Myocyte (in vitro differentiated cells): ENCODE results near the gene FOXK2. TPM values are rescaled to one million over a fixed set of nuclear protein-coding genes. Genes with fewer than 3 reads are reported as not detected.
"Not testable (repeated sequence)": the region's sequence is repeated elsewhere in the genome, so short reads cannot be mapped to it uniquely, and the experiment has no call there.

Experiments used
- DNase-seq: peaks from one replicate; pipeline ENCODE4 v3.0.0-alpha.2; 2012; ENCODE audit warnings: low read depth
- total RNA-seq: library from RNA; depleted of rRNA; stranded (reverse); fragments of >200 nt; gene quantifications from 2 replicates; pipeline ENCODE4 v1.2.3, GENCODE V29; 2014

The FOXK2 gene
- total RNA-seq, 1 donor from 2014 or later = 53.8 TPM

GRCh38 chr17:82494236-82495055 lies 25.1 kb upstream of the FOXK2 start:
- peak; percentile 95 for DNase-seq

GRCh38 chr17:82495844-82496528 lies 23.5 kb upstream of the FOXK2 start:
- no peak for DNase-seq

DNA sequence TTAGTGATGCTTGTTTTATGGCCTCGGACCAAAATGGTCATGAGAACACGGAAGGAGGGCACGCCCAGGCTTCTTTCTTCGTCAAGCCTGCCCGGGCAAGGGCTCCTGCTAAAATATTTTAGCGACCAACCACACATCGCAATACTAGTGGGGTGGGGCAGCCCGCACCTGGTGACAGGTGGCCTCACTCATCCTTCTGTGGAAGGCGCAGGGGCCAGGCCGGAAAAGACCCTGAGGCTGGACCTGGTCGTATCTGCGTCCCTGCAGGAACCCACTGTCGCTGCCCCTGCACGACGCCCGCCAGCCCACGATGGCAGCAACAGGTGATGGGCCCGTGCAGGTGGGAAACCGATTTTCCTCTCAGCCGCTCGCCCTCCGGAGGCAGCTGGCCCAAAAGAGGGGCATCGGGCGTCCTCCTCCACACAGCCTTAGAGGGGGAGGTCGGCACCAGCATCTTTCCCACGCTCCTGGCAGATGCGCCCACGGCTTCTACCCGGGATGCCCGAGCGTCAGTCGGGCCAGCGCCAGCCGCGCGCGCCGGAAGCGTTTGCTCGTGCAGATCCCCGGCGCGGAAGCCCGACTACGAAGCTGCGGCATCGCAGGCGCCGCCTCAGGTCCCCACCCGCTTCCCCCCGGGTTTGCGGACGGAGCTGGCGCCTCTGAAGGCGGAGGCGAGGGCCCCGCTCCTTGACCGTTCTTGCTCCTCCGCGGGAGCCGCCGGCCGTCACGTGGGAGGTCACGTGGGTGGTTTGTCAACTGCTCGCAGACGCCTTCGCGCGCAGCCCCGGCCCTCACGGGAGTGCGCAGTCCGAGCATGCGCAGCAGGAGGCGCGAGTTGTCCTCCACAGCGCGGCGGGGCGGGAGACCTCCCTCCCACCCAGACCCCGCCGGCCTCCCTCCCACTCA lies 22.8 kb upstream of the FOXK2 start:
- peak; percentile 94 for DNase-seq

- peak; percentile 63 for DNase-seq
These were observed 21.8 kb upstream of the FOXK2 start for GRCh38 chr17:82497483-82498405.

GRCh38 chr17:82502207-82502606 lies 17.3 kb upstream of the FOXK2 start:
- no peak for DNase-seq

- DNase-seq = no peak
These were observed 16.3 kb upstream of the FOXK2 start for GRCh38 chr17:82503094-82503727.

- DNase-seq = no peak
These were observed 15.7 kb upstream of the FOXK2 start for GRCh38 chr17:82503728-82504308.

- DNase-seq = no peak
These were observed 14.2 kb upstream of the FOXK2 start for GRCh38 chr17:82505296-82505695.

- DNase-seq = peak; percentile 65
These were observed 13.1 kb upstream of the FOXK2 start for GRCh38 chr17:82506402-82506801.

DNA sequence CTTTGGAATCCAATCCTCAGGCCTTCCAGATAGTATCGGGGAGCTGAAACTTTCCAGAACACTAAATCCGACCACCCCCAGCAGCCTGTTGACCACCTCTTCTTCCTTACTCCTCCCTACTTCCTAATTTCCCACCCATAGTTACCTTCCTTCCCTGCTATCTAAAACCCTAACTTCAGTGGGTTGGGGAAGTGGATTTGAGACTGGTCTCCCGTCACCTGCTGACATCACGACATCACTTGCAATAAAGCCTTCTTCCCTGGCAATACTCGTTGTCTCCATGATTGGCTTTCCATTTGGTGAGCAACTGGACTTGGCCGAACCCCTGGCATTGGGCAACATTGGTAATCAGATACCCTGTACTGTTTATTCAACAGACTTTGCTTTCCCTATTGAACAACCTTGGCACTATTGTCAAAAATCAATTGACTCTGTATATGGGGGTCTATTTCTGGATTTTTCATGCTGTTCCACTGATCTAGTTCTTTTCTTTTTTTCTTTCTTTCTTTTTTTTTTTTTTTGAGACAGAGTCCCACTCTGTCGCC lies 11.8 kb upstream of the FOXK2 start:
- peak; percentile 33 for DNase-seq

DNA sequence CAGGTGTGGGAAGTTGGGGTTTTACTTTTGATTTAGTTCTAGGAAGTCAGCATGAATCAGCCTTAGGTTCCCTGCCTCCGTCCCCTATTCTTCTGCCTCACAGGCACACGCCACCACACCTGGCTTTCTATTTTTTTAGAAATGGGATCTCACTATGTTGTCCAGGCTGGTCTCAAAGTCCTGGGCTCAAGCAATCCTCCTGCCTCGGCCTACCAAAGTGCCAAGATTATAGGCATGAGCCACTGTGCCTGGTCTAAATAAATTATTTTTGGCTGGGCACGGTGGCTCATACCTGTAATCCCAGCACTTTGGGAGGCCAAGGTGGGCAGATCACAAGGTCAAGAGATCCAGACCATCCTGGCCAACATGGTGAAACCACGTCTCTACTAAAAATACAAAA lies 7.9 kb upstream of the FOXK2 start:
- not testable (repeated sequence) for DNase-seq

DNA sequence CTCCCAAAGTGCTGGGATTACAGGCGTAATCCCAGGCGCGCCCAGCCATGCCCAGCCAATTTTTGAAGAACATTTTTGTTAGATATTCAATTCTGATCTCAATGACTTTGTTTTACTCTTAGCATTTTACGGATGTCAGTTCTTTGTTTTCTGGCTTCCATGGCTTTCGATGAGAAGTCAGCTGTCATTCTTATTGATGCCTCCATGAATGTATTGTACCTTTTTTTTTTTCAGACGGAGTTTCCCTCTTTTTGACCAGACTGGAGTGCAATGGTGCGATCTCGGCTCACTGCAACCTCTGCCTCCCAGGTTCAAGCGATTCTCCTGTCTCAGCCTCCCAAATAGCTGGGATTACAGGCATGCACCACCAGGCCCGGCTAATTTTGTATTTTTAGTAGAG lies 5.7 kb upstream of the FOXK2 start:
- DNase-seq = not testable (repeated sequence)

DNA sequence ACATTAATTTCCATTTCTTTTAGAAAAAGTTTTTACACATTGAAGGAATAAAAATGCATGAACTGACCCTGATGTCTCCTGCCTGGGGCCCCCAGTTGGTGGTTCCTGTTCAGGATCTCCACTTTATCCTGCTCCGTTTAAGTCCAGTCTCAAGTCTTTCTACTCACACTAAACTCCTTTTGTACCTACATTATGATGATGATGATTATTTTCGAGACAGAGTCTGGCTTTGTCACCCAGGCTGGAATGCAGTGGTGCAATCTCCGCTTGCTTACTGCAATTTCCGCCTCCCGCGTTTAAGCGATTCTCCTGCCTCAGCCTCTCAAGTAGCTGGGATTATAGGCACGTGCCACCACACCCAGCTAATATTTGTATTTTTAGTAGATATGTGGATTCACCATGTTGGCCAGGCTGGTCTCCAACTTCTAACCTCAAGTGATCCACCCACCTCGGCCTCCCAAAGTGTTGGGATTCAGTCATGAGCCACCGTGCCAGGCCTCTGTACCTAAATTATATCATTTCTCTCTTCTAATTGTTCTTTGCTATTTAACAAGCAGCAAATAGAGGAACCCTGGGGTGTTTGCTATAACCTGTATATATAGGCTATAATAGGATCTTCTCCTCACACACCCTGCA lies 2.2 kb upstream of the FOXK2 start:
- no peak for DNase-seq

DNA sequence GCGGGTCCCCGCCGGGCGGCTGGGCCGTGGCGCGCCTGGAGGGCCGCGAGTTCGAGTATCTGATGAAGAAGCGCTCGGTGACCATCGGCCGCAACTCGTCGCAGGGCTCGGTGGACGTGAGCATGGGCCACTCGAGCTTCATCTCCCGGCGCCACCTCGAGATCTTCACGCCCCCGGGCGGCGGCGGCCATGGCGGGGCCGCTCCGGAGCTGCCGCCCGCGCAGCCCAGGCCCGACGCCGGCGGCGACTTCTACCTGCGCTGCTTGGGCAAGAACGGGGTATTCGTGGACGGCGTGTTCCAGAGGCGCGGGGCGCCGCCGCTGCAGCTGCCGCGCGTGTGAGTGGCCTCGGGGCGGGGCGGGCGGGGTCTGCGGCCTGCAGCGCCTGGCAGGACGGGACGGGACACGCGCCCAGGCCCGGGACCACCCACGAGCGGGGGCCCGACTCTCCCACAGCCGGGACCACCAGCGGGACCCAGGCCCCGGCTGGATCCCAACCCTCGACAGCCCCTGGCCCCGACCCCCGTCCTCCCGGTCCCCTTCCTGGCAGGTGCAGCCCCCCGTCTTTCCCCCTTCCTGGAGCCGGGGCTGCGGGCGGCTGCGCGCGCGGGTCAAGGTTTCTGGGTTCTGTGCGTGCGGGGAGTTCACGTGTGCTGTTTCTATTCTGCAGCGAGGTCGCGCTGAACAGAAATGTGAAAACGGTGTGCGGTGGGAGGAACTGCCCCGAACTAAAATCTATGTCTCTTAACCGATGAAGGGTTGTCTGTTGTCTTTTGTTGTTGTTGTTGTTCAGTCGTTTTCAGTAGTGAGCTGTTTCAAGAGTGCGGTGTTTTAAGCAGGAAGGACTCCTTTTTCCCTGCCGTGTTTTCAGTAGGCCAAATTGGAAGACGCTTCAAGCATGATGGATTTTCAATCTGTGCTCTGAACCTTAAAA lies 705 bp downstream of the FOXK2 start:
- DNase-seq = peak; percentile 23

DNA sequence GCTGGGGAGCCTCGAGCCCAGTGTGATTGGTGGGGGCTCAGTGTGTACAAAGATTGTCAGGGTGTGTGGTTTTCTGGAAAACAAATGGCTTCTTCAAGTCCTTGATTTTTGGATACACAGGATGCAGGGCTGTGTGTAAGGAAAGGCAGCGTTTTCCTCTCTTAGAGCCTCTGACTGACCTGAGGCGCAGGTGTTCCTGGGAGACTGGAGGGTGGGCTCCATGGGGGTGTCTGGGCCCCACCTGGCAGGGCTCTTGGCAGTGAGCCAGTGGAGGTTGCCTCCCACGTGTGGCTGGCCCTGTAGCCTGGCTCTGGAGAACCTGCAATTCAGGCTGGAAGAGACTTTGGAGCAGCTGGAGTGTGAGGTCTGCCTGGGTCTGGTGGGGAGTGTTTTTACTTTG lies 5.0 kb downstream of the FOXK2 start:
- no peak for DNase-seq

DNA sequence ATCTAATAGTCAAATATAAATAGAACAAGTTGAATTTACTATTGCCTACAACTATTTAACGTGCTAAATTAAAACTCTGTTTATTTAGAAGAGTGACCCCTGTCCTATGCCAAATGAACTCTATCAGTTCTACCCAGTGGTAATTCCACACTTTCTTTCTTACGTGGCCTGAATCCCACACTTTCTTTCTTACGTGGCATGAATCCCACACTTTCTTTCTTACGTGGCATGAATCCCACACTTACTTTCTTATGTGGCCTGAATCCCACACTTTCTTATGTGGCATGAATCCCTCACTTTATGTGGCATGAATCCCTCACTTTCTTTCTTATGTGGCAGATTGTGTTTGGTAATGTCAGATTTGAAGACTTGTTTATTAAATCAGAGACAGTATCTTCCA lies 6.2 kb downstream of the FOXK2 start:
- DNase-seq = no peak

- DNase-seq = no peak
These were observed 8.4 kb downstream of the FOXK2 start for GRCh38 chr17:82527898-82528297.
